HG03571 (cell line): ENCODE measurements around the gene FTSJ1.
"Not testable (repeated sequence)": the region's sequence is repeated elsewhere in the genome, so short reads cannot be mapped to it uniquely, and the experiment has no call there.

Experiments used
- ATAC-seq: cut with Tn5 transposase; IDR thresholded peaks from one replicate; pipeline ENCODE4 v1.9.1; 2021; ENCODE audit not compliant: unreplicated experiment

Gene FTSJ1, protein sequence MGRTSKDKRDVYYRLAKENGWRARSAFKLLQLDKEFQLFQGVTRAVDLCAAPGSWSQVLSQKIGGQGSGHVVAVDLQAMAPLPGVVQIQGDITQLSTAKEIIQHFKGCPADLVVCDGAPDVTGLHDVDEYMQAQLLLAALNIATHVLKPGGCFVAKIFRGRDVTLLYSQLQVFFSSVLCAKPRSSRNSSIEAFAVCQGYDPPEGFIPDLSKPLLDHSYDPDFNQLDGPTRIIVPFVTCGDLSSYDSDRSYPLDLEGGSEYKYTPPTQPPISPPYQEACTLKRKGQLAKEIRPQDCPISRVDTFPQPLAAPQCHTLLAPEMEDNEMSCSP

DNA sequence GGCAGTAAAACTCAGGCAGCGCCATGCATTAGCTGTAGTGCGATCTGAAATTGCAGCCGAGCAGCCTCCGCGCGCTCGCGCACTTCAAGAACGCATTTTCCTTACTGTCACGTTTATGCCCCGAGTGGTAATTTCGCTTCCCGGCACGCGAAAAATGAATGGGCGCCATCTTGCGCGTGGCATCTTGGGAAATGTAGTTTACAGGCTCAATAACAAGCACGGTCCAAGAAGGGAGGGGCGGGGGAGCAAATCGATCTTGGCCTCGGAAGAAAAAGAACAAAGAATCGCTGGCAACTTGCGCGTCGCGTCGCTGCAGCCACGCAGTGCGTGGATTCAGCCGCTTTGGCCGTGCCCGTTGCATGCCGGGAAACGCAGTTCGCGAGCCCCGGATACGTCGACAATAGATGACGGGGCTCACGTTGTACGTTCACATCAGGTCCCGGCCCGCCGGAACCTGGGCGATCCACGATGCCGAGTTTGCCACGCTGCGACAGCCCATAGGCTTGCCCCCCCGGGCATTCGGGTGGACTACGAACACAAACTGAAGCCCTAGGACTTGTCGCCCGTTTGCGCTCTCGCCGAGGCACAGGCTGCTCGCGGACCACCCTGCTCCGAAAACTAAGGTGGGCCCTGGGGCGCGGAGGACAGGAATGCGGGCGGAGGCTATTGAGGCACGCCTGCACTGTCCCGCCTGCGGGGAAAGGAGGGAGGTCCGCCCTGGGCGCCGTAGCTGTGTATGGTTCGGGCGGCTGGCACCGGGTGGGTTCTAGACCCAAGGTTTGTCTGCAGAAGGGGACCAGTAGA lies at the start of gene FTSJ1:
TSS of gene FTSJ1 (plus strand) at position 426 of the 804 bp plus-strand sequence. CDS start 1,849 bp downstream, outside the sequence.
- ATAC-seq: peak; percentile 78

DNA sequence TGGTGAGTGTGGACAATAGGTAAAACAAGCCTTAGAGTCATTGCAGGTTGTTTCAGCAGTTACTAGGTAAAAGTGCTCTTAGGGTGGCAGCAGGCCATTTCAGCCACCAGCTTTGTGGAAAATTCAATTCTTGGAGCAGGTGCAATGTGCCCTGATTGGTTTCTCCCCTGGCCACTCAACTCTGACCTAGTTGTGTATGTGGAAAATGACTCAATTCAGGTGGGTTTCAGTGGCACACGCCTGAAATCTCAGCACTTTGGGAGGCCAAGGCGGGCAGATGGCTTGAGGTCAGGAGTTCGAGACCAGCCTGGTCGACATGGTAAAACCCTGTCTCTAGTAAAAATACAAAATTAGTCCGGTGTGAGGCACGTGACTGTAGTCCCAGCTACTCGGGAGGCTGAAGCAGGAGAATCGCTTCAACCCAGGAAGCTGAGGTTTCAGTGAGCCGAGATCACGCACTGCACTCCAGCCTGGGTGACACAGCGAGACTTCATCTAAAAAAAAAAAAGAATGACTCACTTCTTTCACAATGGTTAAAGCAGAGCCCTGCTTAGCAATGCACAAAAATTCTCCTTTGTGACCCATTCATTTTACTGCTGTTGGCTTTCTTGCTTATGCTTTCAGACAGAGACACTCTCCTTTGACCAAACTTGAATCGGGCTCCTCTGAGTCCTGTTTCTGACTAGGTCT lies 48.8 kb upstream of the FTSJ1 start:
- not testable (repeated sequence) for ATAC-seq

DNA sequence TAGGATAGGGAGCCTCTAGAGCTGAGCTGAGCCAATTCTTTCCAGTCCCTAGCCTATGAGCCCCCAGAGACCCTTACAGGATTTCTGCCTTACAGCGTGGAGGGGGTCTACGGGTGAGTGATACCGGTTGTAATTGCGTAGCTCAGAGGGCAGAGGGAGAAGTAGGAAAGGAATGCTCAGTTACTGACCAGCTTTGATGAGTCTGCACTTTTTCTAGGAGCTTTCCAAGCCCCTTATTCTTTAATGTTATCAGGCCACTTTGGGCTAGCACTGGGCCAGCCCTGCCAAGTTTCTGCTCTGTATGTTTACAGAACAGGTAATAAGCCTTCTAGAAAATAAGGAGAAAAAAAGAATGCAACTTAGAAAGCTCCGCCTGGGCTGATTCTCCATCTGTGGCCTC lies 46.4 kb upstream of the FTSJ1 start:
- ATAC-seq: not testable (repeated sequence)

DNA sequence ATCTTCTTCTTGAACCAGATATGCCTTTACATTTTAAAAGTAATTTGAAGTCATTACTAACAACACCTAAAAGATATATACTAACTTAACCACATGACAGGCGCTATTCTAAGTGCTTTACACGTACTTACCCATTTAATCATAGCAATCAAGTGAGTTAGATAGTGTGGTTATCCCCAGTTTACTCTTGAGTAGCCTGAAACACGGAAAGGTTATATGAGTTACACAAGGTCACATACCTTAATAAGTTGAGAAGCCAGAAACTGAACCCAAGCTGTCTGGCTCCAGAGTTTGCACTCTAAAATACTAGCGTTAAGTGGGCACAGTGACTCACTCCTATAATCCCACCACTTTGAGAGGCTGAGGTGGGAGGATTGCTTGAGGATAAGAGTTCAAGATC lies 45.8 kb upstream of the FTSJ1 start:
- not testable (repeated sequence) for ATAC-seq

DNA sequence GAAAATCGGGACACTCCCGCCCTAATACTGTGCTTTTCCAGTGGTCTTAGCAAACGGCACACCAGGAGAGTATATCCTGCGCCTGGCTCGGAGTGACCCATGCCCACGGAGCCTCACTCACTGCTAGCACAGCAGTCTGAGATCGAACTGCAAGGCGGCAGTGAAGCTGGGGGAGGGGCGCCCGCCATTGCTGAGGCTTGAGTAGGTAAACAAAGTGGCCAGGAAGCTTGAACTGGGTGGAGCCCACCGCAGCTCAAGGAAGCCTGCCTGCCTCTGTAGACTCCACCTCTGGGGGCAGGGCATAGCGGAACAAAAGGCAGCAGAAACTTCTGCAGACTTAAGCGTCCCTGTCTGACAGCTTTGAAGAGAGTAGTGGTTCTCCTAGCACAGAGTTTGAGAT lies 42.3 kb upstream of the FTSJ1 start:
- not testable (repeated sequence) for ATAC-seq

DNA sequence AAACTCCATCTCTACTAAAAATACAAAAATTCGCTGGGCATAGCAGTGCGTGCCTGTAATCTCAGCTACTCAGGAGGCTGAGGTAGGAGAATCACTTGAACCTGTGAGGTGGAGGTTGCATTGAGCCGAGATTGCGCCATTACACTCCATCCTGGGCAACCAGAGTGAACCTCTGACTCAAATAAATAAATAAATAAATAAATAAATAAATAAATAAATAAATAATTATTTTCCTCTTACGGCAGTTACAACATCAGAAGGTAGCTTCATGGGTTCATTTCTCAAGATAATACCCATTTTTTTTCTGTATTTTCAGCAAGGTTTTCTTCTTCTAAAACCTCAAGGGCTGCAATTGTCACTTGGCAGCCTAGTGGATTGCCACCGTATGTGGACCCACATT lies 28.8 kb upstream of the FTSJ1 start:
- not testable (repeated sequence) for ATAC-seq

DNA sequence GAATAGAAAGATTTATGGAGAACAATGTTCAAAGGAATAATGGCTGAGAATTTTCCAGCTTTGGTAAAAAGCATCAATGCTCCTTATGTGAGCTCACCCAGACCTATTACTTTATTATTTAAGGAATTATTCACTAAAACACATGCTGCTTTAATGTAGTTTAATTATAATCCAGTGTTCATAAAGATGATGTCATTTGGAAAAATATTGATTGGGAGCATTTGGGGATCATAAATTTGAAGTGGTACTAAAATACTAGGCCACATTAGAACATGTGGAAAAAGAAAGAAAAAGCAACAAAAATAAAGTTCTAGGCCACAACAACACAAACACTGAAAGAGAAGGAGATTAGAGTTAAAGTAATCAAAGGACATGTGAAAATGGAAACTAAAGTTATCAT lies 25.9 kb upstream of the FTSJ1 start:
- no peak for ATAC-seq

DNA sequence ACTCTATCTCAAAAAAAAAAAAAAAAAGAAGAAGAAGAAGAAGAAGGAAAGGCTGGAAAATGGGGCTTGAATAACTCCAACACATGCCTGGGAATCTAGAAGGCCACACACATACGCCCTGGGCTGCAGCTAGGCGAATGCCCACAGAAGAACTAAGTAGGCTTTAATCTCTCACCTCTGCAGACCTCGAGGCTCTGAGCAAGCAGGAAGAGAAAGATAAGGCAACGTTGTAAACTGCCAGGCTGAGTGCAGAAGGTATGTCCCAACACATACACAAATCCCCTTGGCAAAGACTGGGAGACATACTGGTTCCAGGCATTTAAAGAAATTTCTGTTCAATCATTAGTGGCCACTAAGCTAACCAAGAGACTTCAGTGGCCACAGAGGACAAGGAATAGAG lies 24.3 kb upstream of the FTSJ1 start:
- no peak for ATAC-seq

DNA sequence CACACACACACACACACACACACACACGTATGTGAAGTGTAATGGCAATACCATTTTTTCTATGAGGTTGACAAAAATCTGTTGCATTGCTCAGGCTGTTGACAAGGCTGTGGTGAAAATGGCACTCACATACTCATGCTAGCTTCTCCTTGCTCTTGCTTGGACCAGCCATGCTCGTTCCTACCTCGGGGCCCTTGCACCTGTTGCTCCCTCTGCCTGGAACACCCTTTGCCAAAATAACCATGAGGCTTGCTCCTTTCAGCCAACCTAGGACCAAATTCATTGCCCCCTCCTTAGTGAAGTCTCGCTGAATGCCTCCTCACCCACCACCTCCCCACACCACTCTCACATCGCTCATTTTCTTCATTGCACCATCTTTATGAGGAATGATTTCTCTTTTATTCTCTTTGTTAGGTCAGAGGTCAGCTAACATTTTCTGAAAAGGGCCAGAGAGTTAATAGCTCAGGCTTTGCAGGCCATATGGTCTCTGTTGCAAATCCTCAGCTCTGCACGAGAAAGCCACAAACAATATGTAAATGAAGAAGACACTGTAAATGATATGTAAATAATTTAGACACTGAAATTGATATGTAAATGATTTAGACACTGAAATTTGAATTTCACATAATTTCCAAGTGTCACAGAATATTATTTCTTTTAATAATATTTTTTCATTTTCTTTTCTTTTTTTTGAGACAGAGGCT lies 19.2 kb upstream of the FTSJ1 start:
- no peak for ATAC-seq

DNA sequence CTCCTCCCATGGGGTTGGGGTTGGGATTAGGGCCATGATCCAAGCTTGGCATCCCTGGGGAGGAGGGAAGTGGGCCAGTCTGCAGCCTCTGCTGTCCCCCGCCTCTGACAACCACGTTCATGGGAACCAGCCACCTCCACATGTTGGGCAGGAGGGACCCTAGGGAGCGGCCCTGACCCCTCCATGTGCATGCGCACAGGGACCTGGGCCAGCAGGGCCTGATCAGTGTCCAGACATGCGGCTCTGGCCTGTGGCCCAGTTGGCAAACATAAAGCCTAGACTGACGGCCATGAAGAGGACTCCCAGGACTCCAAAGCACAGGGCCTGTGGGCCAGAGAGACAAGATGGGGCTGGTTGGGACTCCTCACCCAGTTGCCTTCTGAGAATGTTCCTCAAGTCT lies 17.3 kb upstream of the FTSJ1 start:
- ATAC-seq: no peak

DNA sequence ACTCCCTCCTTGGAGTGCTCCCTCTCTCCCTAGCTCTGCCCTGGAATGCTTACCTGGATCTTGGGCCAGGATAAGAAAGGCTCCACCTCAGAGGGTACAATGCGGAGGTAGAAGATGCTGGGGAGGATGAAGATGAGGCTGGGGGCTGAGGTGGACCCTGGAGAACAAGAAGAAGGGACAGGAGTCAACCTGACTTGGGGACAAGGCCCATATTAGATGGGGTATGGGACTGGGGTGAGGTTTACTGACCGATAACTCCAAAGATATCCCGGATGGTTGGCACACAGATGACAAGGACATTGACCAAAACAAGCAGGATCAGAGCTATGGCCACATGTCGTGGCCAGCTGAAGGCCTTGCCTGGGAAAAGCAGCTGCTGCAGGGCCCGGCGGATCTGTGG lies 16.5 kb upstream of the FTSJ1 start:
- ATAC-seq: no peak

DNA sequence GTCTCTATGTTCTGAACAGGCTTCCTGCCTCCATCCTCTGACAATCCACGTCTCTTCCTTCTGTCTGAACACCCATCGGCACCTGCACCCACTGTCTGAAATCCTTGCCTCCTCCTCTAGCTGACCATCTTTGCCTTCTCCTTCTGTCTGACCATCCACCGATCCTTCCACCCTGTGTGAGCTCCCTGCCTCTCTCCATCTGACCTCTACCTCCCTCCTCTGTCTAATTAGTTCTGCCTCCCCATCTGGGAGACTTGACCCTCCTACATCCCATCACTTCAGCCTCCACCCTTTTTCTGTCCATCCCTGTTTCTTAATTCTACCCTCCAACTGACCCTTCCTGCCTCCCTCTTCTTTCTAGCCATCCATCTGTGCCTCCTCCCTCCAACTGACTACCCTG lies 16.0 kb upstream of the FTSJ1 start:
- ATAC-seq: no peak

DNA sequence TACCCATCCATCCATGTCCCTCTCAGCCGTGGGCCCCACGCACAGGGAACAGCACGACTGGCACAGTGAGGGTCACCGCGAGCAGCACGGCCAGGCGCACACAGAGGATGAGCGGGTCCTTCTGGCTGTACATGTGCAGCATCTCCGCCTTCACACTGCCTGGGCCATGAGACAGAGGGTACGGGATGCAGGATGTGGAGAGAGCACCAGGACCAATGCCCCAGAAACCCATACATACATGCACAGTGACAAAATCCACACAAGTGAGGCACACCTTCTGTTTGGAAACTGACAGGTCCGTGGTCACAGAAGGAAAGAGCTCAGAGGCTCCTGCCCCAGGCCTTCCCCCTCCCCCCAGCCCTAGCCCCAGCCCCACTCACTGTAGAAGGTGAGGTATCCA lies 15.4 kb upstream of the FTSJ1 start:
- no peak for ATAC-seq

DNA sequence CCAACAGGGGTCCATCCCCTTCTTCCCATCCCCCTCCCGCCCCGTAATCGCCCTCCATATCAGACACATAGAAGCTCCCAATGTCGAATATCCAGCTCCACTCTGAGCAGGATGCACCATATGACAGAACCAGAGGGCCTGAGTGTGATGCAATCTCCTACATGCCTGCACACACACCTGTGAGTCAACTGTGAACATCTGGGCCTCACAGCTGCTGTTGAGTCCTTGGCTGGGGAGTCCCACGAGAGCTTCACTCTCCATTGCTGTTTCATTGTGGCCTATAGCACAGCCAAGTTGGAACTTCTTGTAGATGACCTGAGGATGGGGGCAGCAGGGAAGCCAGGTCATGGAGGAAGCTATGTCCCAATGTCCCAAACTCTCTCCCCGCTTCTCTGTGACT lies 14.2 kb upstream of the FTSJ1 start:
- ATAC-seq: no peak

DNA sequence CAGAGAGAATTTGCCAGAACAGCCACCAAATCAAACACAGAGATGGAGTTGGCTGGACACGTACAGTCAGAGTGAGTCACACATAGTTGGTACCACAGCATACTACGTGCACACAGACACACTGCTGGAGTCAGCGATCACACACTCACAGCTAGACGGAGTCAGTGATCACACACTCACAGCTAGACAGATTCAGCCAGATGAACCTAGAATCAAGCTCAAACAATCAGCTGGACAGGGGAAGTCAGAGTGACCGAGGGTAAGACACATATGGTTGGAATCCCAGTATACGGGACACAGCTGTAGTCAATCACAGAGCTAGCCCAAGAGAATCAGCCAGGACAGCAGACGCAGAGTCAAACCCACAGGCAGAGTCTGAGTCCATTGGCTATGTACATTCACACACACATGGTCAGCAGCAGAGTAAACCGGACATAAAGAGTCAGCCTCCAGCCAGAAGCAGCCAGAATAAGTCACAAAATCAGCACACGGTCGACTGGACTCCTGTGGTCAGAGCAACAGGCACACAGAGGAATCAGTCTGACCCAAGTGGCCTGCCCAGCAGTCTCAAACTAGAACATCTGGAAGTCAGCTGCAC lies 10.6 kb upstream of the FTSJ1 start:
- ATAC-seq: no peak

DNA sequence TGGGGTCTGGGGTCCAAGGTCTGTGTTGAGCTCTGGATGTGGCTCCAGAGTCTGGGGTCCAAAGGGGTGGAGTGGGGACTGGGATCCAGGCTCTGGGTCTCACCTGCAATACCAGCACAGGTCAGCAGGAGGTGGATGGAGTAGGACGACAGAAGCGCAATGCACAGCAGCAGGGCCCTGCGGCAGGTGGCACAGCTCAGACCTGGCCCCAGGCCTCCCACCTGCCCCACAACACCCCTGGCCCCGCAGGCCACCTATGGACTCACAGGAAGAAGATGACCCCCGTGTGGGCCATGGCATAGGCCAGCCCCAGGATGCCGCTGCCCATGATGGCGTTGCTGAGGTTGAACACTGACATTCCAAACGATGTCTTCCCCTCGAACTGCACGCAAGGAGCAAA lies 9.3 kb upstream of the FTSJ1 start:
- no peak for ATAC-seq

DNA sequence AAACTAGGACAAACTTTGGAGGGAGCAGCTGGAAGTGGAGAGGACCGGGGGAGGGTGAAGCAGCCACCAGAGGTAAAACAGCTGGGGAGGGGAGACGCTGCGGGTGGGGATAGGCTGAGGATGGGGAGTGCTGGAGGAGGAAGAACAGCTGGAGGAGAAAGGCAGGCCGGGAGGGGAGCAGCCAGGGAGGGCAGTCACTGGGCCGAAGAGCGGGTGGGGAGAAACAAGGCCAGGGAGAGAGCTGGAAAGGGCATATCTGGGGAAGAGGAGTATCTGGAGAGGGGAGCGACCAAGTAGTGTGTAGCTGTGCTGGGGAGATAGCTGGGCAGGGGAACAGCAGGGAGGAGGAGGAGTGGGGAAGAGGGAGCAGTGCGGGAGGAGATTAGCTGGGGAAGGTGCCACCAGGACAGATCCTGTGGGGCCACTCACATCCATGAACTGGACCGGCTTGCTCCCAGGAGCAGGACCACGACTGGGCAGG lies 8.7 kb upstream of the FTSJ1 start:
- ATAC-seq: no peak

DNA sequence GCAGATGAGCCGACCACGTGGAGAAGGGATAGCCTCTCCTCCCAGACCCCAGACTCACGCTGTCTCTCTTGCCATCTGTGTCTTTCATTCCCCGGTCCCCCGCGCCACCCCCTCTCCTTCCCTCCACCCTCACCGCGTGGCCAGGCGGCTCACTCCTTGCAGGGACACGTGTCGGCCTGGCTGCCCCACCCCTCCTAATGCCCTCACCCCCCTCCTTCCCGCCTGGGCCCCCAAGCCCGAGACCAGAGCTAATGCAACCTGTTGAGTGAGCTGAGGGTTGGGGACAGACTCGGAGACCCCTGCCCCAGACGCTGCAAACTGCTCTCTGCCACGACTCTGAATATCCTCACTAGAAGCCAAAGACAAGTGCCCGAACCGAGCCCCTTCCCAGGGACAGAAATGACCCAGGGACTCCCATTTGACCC lies 7.7 kb upstream of the FTSJ1 start:
- no peak for ATAC-seq

DNA sequence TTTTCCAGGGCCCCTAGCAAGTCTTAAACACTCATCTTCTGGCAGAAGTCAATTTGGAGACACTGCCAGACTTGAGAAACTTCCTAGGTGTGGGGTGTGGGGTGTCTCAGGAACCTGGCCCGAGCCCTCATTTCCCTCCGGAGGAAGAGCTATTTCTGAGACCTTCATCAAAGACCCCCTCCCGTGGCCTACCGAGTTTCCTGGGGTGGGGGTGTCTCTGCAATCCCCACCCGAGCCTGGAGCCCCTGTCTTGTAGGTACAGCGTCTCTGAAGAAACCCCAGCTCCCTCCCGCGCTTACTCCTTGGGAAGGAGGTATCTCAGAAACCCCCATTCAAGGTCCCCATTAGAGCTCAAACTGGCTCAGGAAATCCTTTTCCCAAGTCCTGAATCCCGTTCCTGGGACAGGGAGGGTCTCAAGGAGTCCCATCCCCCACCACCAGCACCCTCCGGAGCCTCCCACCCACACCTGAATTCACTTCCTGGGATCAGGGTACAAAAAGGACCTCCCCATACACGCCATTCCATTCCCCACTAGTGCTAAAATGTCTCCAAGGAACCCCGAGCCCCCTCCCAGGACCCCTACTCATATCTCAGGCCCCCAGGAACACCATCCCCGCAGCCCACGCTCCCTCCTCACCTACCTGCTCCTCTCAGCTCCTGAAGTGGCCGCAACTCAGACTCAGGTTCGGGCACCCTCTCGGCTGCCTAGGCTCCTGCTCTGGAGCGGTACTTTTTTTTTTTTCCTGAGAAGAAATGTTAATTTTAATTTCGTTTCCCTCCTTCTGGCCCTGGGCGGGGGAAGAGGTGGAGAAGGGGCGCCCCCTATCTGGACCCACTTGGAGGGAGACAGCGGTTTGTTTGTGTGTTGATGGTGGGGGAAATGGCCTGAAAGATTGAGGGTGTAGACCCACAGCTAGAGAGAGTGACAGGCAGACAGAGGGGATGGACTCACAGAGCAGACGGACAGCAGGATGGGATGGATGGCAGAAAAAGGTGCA lies 7.0 kb upstream of the FTSJ1 start:
- ATAC-seq: no peak
